ENCODE results near the gene SLC25A18.
"Not testable (repeated sequence)": the region's sequence is repeated elsewhere in the genome, so short reads cannot be mapped to it uniquely, and the experiment has no call there.

The SLC25A18 gene

GRCh38 chr22:17607891-17608521 lies 44.7 kb downstream of the SLC25A18 start:
- DNase-seq (ENCODE audit: low spot score), result no peak

GRCh38 chr22:17612057-17612456 lies 48.8 kb downstream of the SLC25A18 start:
- DNase-seq (ENCODE audit: low spot score), result no peak

GRCh38 chr22:17613280-17613679 lies 50.0 kb downstream of the SLC25A18 start:
- no peak for DNase-seq (ENCODE audit: low spot score)

GRCh38 chr22:17627961-17628405 lies 64.7 kb downstream of the SLC25A18 start:
- peak; percentile 20 for DNase-seq (ENCODE audit: low spot score)

- DNase-seq (ENCODE audit: low spot score), result peak; percentile 98
Measured at GRCh38 chr22:17628406-17629172, 65.3 kb downstream of the SLC25A18 start, which contains the start of gene ATP6V1E1. TSS of gene ATP6V1E1 (minus strand) at chr22:17628749. CDS start at chr22:17628635, 114 bp downstream.

GRCh38 chr22:17629173-17629489 lies 65.8 kb downstream of the SLC25A18 start:
- no peak for DNase-seq (ENCODE audit: low spot score)

GRCh38 chr22:17629641-17630040 lies 66.3 kb downstream of the SLC25A18 start:
- no peak for DNase-seq (ENCODE audit: low spot score)

DNA sequence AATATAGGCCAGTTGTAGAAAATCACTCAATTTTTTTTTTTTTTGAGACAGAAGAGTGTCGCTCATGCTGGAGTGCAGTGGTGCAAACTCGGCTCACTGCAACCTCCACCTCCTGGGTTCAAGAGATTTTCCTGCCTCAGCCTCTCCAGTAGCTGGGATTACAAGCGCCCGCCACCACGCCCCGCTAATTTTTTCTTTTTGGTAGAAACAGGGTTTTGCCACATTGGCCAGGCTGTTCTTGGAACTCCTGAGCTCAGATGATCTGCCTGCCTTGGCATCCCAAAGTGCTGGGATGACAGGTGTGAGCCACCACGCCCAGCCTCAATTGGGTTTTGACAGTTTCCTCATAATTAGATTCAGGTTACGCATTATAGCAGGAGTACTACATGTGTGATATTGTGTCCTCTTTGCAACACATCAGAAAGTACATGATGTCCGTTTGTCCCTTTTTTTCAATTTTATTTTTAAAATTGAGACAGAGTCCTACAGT lies 67.8 kb downstream of the SLC25A18 start:
- no peak for DNase-seq (ENCODE audit: low spot score)

GRCh38 chr22:17633217-17633997 lies 70.1 kb downstream of the SLC25A18 start:
- peak; percentile 94 for DNase-seq (ENCODE audit: low spot score)

DNA sequence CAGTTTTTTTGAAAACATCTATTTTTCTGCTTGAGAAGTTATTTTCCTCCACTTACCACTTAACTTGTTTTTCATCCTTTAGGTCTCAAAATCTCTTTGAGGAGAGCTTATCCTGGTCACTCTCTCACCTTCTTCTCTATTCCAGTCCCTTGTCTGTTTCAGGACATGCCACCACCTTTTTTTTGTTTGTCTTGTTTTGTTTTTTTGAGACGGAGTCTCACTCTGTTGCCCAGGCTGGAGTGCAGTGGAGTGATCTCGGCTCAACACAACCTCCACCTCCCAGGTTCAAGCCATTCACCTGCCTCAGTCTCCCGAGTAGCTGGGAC lies 70.7 kb downstream of the SLC25A18 start:
- DNase-seq (ENCODE audit: low spot score), result no peak

DNA sequence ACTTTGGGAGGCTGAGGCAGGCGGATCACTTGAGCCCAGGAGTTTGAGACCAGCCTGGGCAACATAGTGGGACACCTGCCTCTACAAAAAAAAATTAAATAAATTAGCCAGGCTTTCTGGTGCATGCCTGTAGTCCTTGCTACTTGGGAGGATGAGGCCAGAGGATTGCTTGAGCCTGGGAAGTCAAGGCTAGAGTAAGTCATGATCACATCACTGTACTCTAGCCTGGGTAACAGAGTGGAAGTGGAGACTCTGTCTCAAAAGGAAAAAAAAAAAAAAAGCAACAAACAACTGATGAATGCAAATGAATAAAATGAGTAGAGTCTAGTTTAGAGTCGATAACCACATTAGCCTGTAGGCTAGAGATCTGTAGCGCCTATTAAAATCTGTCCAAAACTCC lies 71.4 kb downstream of the SLC25A18 start:
- DNase-seq (ENCODE audit: low spot score), result peak; percentile 80

DNA sequence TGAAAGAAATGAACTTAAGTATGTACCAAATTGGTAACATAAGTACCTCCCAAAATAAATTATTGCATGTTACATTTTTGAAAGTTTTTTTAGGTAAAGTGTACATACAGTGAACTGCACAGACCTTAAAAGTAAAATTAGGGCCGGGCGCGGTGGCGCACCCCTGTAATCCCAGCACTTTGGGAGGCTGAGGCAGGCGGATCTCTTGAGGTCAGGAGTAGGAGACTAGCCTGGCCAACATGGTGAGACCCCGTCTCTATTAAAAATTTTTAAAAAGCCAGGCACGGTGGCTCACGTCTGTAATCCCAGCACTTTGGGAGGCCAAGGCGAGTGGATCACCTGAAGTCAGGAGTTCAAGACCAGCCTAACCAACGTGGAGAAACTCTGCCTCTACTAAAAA lies 73.6 kb downstream of the SLC25A18 start:
- DNase-seq (ENCODE audit: low spot score), result not testable (repeated sequence)

GRCh38 chr22:17637490-17638181 lies 74.3 kb downstream of the SLC25A18 start:
- no peak for DNase-seq (ENCODE audit: low spot score)

- no peak for DNase-seq (ENCODE audit: low spot score)
Measured at GRCh38 chr22:17638182-17638431, 74.8 kb downstream of the SLC25A18 start.

- DNase-seq (ENCODE audit: low spot score), result peak; percentile 95
Measured at GRCh38 chr22:17638432-17639246, 75.3 kb downstream of the SLC25A18 start, which contains the start of gene BCL2L13. TSS of gene BCL2L13 (plus strand) at chr22:17638757. CDS start at chr22:17655712, 16,955 bp downstream.

GRCh38 chr22:17639247-17639741 lies 76.0 kb downstream of the SLC25A18 start:
- peak; percentile 46 for DNase-seq (ENCODE audit: low spot score)
